Right lobe of liver (tissue), 4 donors: ENCODE data around the gene DLG5.

Experiments used
- POLR2A ChIP-seq: fragments of 450-650 bp; IDR thresholded peaks from one replicate; pipeline ENCODE4 v1.6.1; 2017; ENCODE audit warnings: antibody characterized with exemption, mild to moderate bottlenecking
- TF ChIP-seq, protein P1 (sequence below), 4 donors: fragments of 200-600 bp in 3 of 4; fragments of 450-650 bp in 1 of 4; IDR thresholded peaks; one replicate each; pipeline versions ENCODE4 v1.5.1 to v1.8.0; 2016 to 2022; ENCODE audit warnings: antibody characterized with exemption in 4 of 4, mild to moderate bottlenecking in 2 of 4
- donor health status: DM: no; HTN: no; CAD: no.
- donor health status: DM: no; HTN: no; CAD: no.
- donor health status: DM: no; HTN: yes; CAD: no.

DNA sequence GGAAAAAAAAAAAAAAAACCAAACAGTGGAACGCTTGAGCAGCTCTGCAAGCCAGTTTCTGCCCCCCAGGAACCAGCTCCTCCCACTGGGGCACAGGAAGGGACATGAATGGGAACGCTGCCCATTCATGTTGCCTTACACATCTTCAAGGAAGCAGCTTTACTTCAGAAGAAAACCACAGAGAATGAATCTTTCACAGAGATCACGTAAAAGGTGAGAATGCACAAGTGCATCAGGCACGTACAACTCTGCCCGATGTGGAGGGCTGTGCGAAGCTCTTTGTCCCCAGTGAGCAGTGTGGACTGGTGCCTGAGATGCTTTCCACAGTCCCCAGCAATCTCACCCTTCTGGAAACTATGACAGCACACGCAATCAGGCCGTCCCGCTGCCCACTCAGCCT lies 106.2 kb downstream of the DLG5 start:
- TF ChIP-seq, protein P1, sequence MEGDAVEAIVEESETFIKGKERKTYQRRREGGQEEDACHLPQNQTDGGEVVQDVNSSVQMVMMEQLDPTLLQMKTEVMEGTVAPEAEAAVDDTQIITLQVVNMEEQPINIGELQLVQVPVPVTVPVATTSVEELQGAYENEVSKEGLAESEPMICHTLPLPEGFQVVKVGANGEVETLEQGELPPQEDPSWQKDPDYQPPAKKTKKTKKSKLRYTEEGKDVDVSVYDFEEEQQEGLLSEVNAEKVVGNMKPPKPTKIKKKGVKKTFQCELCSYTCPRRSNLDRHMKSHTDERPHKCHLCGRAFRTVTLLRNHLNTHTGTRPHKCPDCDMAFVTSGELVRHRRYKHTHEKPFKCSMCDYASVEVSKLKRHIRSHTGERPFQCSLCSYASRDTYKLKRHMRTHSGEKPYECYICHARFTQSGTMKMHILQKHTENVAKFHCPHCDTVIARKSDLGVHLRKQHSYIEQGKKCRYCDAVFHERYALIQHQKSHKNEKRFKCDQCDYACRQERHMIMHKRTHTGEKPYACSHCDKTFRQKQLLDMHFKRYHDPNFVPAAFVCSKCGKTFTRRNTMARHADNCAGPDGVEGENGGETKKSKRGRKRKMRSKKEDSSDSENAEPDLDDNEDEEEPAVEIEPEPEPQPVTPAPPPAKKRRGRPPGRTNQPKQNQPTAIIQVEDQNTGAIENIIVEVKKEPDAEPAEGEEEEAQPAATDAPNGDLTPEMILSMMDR (IDR thresholded peaks at IDR 0.05), result no peak
- no peak for TF ChIP-seq POLR2A
